Measurements from ENCODE around the gene ZBTB37.
"Not testable (repeated sequence)": the region's sequence is repeated elsewhere in the genome, so short reads cannot be mapped to it uniquely, and the experiment has no call there.

ZBTB37 gene

GRCh38 chr1:173865468-173866164, 2.6 kb upstream of the ZBTB37 start:
- DNase-seq = no peak

DNA sequence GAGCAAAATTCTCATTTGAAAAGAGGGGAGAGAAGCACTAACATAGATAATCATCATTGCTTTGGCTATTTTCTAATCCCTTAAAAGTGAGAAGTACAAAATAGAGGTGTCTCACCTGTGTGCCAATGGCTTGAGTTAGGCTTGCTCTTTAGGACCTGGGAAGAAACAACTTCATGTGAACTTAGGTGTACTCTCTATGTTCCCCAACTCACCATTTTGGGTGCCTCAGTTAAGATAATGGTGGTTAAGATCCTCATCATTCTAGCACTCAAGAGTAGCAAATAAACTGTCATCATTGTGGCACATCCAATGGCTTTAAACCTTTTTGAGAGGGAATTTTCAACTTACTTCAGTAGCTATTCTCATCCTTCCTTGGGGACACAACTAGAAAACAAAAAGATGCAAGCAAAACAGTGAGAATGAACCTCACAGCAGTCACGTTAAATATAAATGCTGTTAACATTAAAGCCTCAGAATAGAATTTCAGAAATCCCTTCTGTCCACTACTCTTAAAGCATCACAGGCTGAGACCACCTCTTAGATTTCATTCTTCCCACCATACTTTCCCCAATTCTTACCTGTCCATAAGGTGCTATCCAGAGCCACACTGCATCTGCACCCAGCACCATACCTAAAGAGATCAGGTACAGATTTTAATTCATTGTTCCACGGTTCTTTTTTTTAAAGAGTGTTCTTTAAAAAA, 1.6 kb upstream of the ZBTB37 start:
- DNase-seq = peak; percentile 24

DNA sequence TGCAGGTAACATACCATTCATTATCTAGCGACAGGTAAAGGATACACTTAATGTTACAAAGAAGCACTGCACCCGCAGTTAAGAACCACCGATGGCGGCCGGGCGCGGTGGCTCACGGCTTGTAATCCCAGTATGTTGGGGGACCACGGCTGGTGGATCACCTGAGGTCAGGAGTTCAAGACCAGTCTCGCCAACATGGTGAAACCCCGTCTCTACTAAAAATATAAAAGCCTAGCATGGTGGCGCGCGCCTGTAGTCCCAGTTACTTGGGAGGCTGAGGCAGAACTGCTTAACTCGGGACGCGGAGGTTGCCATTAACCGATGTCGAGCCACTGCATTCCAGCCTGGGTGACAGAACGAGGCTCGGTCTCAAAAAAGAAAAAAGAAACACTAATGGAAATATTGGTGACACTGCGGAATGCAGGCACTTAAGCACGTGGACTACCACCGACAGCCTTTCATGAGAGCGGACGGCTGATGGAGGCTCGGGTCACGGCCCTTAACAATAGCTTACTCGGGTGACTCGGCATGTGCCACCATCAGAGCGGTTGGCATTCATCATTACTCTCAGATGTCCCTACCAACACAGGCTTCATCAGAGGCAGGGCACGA, 933 bp upstream of the ZBTB37 start:
- no peak for DNase-seq

GRCh38 chr1:173867753-173868265, 371 bp upstream of the ZBTB37 start, which contains the start of gene GAS5:
TSS of gene GAS5 (minus strand) at chr1:173867989.
- peak; percentile 100 for DNase-seq

DNA sequence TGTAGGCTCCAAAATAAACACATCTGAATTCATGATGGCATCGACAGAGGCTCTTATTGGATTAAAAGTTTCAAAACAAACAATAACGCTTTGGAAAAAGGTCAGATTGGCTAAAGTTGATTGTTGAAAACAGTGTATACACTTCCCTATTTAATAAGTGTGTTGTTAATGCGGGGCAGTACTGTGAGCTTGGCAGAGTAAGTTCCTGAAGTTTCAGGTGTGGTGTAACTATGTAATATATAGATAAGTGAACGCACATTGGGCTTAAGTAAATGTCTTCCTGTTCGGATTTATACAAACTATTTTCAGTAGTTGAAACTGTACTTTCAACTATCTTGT, 810 bp downstream of the ZBTB37 start:
- no peak for DNase-seq

DNA sequence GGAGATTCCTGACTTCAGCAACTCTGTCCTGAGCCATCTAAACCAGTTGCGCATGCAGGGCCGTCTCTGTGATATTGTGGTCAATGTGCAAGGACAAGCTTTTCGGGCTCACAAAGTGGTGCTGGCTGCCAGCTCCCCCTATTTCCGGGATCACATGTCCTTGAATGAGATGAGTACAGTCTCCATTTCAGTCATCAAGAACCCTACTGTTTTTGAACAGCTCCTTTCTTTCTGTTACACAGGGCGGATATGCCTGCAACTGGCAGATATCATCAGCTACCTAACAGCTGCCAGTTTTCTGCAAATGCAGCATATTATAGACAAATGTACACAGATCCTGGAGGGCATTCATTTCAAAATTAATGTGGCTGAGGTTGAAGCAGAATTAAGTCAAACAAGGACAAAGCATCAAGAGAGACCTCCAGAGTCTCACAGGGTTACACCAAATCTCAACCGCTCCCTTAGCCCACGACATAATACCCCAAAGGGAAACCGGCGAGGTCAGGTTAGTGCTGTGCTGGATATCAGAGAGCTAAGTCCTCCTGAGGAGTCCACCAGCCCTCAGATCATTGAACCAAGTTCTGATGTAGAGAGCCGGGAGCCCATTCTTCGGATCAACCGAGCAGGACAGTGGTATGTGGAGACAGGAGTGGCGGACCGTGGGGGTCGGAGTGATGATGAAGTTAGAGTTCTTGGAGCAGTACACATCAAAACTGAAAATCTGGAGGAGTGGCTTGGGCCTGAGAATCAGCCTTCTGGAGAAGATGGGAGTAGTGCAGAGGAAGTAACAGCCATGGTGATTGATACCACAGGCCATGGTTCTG, 2.3 kb downstream of the ZBTB37 start:
- DNase-seq = peak; percentile 56

DNA sequence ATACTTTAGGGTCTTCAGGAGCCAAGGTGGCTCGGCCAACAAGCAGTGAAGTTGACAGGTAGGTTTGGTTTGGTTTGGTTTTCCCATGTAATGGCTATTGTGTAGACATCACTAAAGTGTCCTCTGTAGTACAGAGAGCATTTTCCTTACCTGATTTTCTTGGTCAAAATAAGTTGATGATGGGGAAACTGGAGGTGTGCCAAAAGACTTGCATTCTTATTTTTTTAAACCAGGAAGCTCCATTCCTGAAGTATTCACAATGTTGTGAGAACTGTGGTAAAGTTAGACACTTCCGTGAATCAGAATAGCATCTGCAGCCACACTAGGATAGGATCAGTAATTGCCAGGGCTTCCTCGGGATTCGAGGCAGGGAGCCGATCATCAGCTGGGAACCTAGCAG, 2.9 kb downstream of the ZBTB37 start:
- no peak for DNase-seq

DNA sequence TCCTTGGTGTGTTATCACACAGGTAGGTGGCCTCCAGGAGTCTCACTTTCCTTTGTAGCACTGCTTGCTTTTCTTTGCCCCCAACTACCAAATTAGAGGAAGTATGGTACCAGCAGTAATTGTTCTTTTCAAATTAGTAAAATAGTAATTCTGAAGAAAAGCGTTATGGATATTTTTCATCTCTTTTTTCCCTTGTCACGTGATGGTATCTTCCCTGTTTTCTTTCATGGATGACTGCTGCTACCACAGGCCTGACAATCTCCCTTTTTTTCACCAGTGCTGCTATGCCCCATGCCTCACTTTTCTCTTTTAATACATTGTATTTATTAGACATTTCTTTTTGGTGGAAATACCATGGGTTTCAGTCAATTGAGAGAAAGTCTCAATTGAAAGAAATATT, 3.3 kb downstream of the ZBTB37 start:
- DNase-seq = no peak

- DNase-seq = no peak
Observed at GRCh38 chr1:173876732-173877131, 8.6 kb downstream of the ZBTB37 start.

- no peak for DNase-seq
Observed at GRCh38 chr1:173878251-173878650, 10.1 kb downstream of the ZBTB37 start.

DNA sequence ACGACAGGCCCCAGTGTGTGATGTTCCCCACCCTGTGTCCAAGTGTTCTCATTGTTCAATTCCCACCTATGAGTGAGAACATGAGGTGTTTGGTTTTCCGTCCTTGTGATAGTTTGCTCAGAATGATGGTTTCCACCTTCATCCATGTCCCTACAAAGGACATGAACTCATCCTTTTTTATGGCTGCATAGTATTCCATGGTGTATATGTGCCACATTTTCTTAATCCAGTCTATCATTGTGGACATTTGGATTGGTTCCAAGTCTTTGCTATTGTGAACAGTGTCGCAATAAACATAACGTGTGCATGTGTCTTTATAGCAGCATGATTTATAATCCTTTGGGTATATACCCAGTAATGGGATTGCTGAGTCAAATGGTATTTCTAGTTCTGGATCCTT, 12.9 kb downstream of the ZBTB37 start:
- not testable (repeated sequence) for DNase-seq

GRCh38 chr1:173884701-173885100, 16.5 kb downstream of the ZBTB37 start:
- no peak for DNase-seq

- no peak for DNase-seq
Observed at GRCh38 chr1:173886746-173887611, 18.8 kb downstream of the ZBTB37 start.

GRCh38 chr1:173887627-173888026, 19.4 kb downstream of the ZBTB37 start:
- no peak for DNase-seq

DNA sequence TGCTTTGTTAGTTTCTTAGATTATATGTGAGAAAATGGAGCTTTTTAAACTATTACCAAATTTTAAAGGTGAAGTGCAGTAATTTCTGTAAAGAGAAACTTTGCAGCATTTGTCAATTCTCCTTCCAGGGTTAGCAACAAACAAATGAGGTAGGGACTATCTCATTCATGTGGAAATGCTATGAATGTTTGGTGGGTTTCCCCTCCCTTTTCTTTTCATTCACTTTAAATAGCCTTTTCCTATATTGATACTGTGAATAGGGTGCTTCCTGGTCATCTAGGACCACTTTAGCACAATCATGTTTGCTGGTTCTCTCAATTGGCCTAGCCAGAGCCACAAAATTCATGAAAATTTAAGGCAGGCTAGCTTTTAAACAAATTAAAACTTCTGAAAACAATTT, 20.6 kb downstream of the ZBTB37 start:
- no peak for DNase-seq

DNA sequence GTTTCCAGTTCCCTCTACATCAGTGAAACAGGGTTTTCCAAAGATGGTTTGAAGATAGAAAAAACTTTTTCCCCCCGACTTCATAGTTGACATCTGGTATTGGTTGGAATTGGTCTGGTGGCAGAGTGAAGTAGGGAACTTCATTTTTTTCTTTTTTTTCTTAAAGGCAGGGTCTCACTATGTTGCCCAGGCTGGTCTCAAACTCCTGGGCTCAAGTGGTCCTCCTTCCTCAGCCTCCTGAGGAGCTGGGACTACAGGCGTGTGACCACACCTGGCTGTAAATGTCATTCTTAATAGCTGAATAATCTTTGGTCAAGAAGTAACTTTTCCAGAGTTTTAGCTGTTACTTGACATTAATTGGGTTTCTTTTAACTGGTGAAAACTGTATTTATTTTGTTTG, 21.7 kb downstream of the ZBTB37 start:
- no peak for DNase-seq

- DNase-seq = no peak
Observed at GRCh38 chr1:173893611-173894010, 25.4 kb downstream of the ZBTB37 start.

DNA sequence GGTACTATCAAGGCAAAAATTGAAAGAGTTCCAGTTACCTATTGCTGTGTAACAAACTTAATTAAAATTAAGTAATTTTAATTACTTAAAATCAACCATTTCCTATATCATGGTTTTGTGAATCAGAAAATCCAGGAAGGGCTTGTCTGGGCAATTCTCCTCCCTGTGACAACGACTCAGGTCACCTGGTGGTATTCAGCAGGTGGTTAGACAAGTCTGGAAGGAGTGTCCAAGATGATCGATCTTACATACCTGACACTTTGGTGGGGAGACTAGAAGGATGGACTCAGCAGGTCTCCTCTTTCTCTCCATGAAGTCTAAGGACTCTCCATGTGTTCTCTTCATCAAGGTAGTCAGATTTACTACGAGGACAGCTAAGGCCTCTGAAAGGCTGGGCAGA, 26.0 kb downstream of the ZBTB37 start:
- DNase-seq = no peak

GRCh38 chr1:173900427-173900826, 32.2 kb downstream of the ZBTB37 start:
- DNase-seq = no peak

DNA sequence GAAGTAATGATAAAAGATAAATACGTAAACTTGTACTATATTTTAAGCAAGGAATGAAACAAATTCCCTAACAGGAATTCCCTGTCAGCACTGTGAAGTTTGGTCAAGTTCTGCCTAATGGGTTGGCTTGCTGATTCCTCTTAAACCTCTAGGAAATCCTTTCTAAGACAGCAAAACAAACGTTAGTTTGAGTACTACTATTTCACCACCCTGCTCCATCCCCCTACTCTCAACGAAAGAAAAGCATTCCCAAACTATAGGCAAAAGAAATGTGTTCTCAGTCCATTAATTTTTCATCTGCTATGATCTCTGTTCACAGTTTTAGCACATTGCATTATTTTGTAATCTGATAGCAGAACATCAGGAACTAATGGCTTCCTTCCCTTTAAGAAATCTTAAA, 32.8 kb downstream of the ZBTB37 start:
- DNase-seq = no peak

DNA sequence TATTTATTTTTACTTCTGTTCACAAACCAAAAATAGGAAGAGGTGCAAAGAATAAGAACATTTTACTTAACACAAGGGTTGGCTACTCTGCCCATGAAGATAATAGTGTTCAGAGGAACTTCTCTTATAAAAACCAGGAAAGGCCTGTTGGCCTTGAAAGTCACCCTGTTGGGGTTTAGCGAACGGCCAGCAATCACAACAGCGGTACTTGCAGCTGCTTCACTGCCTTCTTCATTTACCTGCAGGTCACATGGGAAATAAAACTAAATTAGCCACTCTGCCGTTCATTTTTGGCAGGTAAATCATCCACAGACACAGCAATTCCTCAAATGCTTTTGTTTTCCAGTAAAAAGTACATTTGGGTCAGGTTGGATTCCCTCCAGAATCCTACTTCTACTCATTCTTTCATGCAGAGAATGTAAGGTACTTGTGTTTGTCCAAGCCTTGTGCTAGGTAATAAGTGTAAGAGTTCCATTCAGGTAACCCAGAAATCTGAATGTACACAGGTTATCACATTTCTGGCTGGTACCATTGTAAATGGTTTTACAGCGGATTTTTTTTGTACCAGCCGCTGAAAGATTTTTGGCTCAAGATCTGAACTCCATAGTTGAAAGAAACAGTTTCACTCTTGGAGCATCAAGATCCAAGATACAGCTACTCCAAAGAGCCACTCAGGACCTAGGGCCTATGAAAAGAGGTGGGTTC, 35.8 kb downstream of the ZBTB37 start:
- no peak for DNase-seq

DNA sequence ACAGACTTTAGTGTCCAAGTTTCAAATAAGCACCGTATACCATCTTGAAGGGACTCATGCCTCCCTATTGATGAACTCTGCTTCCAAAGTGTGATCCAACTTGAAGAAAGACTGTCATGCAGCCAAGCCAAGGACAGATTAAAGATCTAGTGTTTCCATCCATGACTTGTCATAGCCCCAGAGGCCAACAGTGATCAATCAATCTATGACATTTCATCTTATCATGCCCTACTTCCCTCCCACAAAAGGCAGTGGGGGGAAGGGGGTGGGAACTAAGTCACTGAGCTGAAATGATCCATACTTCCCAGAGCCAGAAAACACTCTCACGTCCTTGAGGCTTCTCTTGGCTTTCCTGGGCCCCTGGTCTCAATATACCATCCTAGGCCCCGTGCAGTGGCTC, 44.9 kb downstream of the ZBTB37 start:
- DNase-seq = no peak

Data from OCI-M1 (cell line).